ENCODE measurements around the gene CENPV.
"Not testable (repeated sequence)": the region's sequence is repeated elsewhere in the genome, so short reads cannot be mapped to it uniquely, and the experiment has no call there.

CENPV gene

DNA sequence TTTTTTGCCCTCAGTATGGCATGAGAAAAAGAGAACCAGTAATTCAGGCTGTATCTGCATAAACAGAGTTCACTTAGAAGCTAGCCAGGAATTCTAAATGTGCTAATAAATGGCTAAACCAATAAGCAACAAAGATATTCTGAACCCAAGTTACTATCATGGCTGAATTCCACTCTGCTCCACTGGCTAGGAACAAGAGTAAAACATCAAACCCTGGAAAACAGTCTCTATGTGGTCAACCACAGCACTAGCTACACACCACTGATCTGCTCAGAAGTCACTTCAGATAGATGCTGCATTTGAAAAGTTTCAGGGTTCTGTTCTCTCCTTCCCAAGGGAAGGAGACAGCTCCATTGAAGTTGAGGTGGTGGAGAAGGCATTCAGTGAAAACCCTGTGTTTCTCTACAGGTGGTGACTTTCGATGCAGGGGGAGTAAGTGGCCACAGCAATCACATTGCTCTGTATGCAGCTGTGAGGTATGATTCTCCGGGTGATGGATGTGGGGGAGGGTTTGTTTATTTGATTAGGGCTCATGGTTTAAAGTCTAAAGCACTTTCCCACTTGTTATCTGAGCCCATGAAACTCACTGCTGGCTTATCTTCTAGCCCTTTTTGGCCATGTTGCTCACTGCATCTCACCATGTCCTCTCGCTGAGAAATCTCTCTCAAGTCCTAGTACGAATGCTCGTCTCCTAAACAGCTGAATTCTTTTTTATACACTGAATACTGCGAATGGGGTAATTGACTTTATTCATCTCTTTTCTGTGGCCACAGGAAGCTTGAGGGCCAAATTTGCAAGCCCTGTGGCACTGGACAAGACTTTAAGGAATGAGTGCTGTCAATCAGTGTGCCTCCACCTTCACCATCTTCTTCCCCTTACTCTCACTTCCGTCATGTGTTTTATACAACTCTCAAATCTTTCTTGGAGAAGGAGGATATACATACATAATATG, 39.9 kb downstream of the CENPV start:
- Histone ChIP-seq H4K20me1 (ENCODE audit: insufficient read depth, low read length) (no peaks in the 10 kb centered on the region), H2AFZ (ENCODE audit: low read length) (no peak overlapping the region), H3K4me3 (ENCODE audit: low read depth, low read length, poor library complexity, severe bottlenecking) (no peak overlapping the region), H3K4me2 (ENCODE audit: low read length) (no peak overlapping the region), H3K9ac (ENCODE audit: low read length) (no peak overlapping the region), H3K4me1 (ENCODE audit: insufficient read depth, low read length, severe bottlenecking) (no peaks in the 10 kb centered on the region), H3K9me2 (ENCODE audit: low read depth, low read length) (no peaks in the 10 kb centered on the region), H3K36me3 (ENCODE audit: insufficient read depth, low read length) (no peaks in the 10 kb centered on the region; the same call in 1 of the 2 replicates), H3K27me3 (ENCODE audit: insufficient read depth, low read length) (no peaks in the 10 kb centered on the region), H3K27ac (ENCODE audit: low read depth, low read length, poor library complexity, severe bottlenecking) (no peak overlapping the region), H3K79me2 (ENCODE audit: insufficient read depth, low read length) (no peaks in the 10 kb centered on the region), H3F3A (ENCODE audit: insufficient read depth, low read length) (no peaks in the 10 kb centered on the region), H3K9me3 (ENCODE audit: low read length) (no peaks in the 10 kb centered on the region)
- no peak for TF ChIP-seq EZH2 (IDR thresholded peaks at IDR 0.05; ENCODE audit: borderline replicate concordance, low read length)
- TF ChIP-seq, protein P1, sequence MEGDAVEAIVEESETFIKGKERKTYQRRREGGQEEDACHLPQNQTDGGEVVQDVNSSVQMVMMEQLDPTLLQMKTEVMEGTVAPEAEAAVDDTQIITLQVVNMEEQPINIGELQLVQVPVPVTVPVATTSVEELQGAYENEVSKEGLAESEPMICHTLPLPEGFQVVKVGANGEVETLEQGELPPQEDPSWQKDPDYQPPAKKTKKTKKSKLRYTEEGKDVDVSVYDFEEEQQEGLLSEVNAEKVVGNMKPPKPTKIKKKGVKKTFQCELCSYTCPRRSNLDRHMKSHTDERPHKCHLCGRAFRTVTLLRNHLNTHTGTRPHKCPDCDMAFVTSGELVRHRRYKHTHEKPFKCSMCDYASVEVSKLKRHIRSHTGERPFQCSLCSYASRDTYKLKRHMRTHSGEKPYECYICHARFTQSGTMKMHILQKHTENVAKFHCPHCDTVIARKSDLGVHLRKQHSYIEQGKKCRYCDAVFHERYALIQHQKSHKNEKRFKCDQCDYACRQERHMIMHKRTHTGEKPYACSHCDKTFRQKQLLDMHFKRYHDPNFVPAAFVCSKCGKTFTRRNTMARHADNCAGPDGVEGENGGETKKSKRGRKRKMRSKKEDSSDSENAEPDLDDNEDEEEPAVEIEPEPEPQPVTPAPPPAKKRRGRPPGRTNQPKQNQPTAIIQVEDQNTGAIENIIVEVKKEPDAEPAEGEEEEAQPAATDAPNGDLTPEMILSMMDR (IDR thresholded peaks at IDR 0.05; ENCODE audit: low read length): no peak

DNA sequence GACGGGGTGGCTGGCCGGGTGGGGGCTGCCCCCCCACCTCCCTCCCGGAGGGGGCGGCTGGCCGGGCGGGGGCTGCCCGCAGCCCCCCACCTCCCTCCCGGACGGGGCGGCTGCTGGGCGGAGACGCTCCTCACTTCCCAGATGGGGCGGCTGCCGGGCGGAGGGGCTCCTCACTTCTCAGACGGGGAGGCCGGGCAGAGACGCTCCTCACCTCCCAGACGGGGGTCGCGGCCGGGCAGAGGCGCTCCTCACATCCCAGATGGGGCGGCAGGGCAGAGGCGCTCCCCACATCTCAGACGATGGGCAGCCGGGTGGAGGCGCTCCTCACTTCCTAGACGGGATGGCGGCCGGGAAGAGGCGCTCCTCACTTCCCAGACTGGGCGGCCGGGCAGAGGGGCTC, 41.2 kb downstream of the CENPV start:
- not testable (repeated sequence) for H3K79me2 ChIP-seq (ENCODE audit: insufficient read depth, low read length); H3K4me3 ChIP-seq (ENCODE audit: low read depth, low read length, poor library complexity, severe bottlenecking); H3K36me3 ChIP-seq (ENCODE audit: insufficient read depth, low read length); H3K9me3 ChIP-seq (ENCODE audit: low read length); H3F3A ChIP-seq (ENCODE audit: insufficient read depth, low read length); H4K20me1 ChIP-seq (ENCODE audit: insufficient read depth, low read length); H3K27me3 ChIP-seq (ENCODE audit: insufficient read depth, low read length); H3K27ac ChIP-seq (ENCODE audit: low read depth, low read length, poor library complexity, severe bottlenecking); H3K9ac ChIP-seq (ENCODE audit: low read length); H2AFZ ChIP-seq (ENCODE audit: low read length); H3K4me1 ChIP-seq (ENCODE audit: insufficient read depth, low read length, severe bottlenecking); H3K4me2 ChIP-seq (ENCODE audit: low read length); H3K9me2 ChIP-seq (ENCODE audit: low read depth, low read length)

DNA sequence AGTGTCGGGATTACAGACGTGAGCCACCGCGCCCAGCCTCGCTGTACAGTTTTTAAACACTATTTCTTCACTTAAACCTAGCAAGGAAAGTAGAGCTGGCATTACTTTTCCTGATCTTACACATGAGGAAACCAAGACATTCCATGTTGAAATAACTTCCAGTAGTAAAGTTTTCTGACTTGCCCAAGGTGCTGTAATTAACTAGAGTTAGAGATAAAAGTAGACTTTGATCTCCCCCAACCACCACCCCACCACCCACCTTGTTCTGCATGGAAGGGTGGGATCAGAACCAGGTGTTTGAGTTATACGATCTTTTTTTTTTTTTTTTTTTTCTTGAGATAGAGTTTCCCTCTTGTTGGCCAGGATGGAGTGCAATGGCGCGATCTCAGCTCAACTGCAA, 47.1 kb downstream of the CENPV start:
- H2AFZ ChIP-seq (ENCODE audit: low read length): no peak overlapping the region
- H3K36me3 ChIP-seq (ENCODE audit: insufficient read depth, low read length): peaks cover 15% of the 10 kb centered on the region
- TF ChIP-seq, protein P1 (IDR thresholded peaks at IDR 0.05; ENCODE audit: low read length): no peak
- no peak for TF ChIP-seq EZH2 (IDR thresholded peaks at IDR 0.05; ENCODE audit: borderline replicate concordance, low read length)
- H3K27me3 ChIP-seq (ENCODE audit: insufficient read depth, low read length): no peaks in the 10 kb centered on the region
- no peak overlapping the region for H3K9ac ChIP-seq (ENCODE audit: low read length)
- H3K4me1 ChIP-seq (ENCODE audit: insufficient read depth, low read length, severe bottlenecking): peaks cover 5% of the 10 kb centered on the region
- H3K9me2 ChIP-seq (ENCODE audit: low read depth, low read length): no peaks in the 10 kb centered on the region
- no peaks in the 10 kb centered on the region for H3F3A ChIP-seq (ENCODE audit: insufficient read depth, low read length)
- no peak overlapping the region for H3K4me2 ChIP-seq (ENCODE audit: low read length)
- H3K9me3 ChIP-seq (ENCODE audit: low read length): no peaks in the 10 kb centered on the region
- H3K27ac ChIP-seq (ENCODE audit: low read depth, low read length, poor library complexity, severe bottlenecking): no peak overlapping the region
- H4K20me1 ChIP-seq (ENCODE audit: insufficient read depth, low read length): no peaks in the 10 kb centered on the region
- no peak overlapping the region for H3K4me3 ChIP-seq (ENCODE audit: low read depth, low read length, poor library complexity, severe bottlenecking)
- H3K79me2 ChIP-seq (ENCODE audit: insufficient read depth, low read length): no peaks in the 10 kb centered on the region

DNA sequence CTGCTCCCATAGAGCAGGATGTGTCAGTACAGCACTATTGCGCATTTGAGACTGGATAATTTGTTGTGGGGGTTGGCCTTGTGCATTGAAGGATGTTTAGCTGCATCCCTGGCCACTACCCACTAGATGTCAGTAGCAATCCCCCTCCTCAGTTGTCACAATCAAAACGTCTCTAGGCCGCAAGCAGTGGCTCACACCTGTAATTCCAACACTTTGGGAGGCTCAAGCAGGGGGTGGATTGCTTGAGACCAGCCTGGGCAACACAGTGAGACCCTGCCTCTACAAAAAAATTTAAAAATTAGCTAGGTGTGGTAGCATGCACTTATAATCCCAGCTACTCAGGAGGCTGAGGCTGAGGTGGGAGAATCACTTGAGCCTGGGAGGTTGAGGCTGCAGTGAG, 48.4 kb downstream of the CENPV start:
- Histone ChIP-seq H3K4me3 (ENCODE audit: low read depth, low read length, poor library complexity, severe bottlenecking) (no peak overlapping the region), H3K27me3 (ENCODE audit: insufficient read depth, low read length) (no peaks in the 10 kb centered on the region), H3K9me3 (ENCODE audit: low read length) (no peaks in the 10 kb centered on the region), H3K9ac (ENCODE audit: low read length) (no peak overlapping the region), H3K9me2 (ENCODE audit: low read depth, low read length) (no peaks in the 10 kb centered on the region), H2AFZ (ENCODE audit: low read length) (no peak overlapping the region), H4K20me1 (ENCODE audit: insufficient read depth, low read length) (no peaks in the 10 kb centered on the region), H3K27ac (ENCODE audit: low read depth, low read length, poor library complexity, severe bottlenecking) (no peak overlapping the region), H3K36me3 (ENCODE audit: insufficient read depth, low read length) (peaks cover 15% of the 10 kb centered on the region; the same call in 1 of the 2 replicates), H3K4me2 (ENCODE audit: low read length) (no peak overlapping the region), H3K4me1 (ENCODE audit: insufficient read depth, low read length, severe bottlenecking) (peaks cover 5% of the 10 kb centered on the region), H3F3A (ENCODE audit: insufficient read depth, low read length) (no peaks in the 10 kb centered on the region), H3K79me2 (ENCODE audit: insufficient read depth, low read length) (no peaks in the 10 kb centered on the region)
- TF ChIP-seq EZH2 (IDR thresholded peaks at IDR 0.05; ENCODE audit: borderline replicate concordance, low read length): no peak
- TF ChIP-seq, protein P1 (IDR thresholded peaks at IDR 0.05; ENCODE audit: low read length): peak; percentile 66
